ENCODE results near the gene CACNB4. TPM values are rescaled to one million over a fixed set of nuclear protein-coding genes. Genes with fewer than 3 reads are reported as not detected.

CACNB4 gene
- total RNA-seq, 2 donors from 2014 or later: 15.4 to 40.6 TPM

- TF ChIP-seq POLR2A (IDR thresholded peaks at IDR 0.05): no peak
- TF ChIP-seq, protein P1, sequence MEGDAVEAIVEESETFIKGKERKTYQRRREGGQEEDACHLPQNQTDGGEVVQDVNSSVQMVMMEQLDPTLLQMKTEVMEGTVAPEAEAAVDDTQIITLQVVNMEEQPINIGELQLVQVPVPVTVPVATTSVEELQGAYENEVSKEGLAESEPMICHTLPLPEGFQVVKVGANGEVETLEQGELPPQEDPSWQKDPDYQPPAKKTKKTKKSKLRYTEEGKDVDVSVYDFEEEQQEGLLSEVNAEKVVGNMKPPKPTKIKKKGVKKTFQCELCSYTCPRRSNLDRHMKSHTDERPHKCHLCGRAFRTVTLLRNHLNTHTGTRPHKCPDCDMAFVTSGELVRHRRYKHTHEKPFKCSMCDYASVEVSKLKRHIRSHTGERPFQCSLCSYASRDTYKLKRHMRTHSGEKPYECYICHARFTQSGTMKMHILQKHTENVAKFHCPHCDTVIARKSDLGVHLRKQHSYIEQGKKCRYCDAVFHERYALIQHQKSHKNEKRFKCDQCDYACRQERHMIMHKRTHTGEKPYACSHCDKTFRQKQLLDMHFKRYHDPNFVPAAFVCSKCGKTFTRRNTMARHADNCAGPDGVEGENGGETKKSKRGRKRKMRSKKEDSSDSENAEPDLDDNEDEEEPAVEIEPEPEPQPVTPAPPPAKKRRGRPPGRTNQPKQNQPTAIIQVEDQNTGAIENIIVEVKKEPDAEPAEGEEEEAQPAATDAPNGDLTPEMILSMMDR (IDR thresholded peaks at IDR 0.05): no peak
- TF ChIP-seq POLR2AphosphoS5 (IDR thresholded peaks at IDR 0.05): no peak
- no peak for DNase-seq (ENCODE audit: low spot score)
- WGBS: 51% methylated on average over 4 of the region's 4 CpGs
- Histone ChIP-seq H3K4me1 (replicated peaks) (no peaks in the 10 kb centered on the region), H3K27me3 (replicated peaks; ENCODE audit: insufficient read depth) (no peaks in the 10 kb centered on the region), H3K9me3 (no peaks in the 10 kb centered on the region), H3K4me3 (no peak overlapping the region), H3K27ac (no peak overlapping the region), H3K36me3 (no peaks in the 10 kb centered on the region)
- intact Hi-C loops (cut with DNase I): no loop called here
Observed at GRCh38 chr2:151849413-151850010, 249.3 kb downstream of the CACNB4 start.

DNA sequence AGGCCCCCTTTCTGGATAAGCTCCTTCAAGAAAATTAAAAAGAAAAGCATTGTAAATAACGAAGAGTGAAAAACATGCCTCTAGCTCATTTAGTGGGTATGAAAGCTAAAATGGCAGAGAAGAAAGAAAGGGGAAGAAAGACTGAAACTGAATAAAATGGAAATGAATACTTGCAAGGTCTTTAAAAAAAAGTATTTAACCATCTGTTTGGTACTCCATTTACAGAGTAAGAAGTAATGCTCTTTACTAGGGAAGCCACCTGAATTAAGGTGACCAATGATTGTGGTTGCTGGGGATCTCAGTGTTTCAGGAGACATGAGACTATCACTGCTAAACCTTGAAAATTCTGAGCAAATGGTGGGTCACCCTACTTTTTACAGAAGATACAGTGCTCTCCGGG is 253.0 kb downstream of the CACNB4 start:
- Histone ChIP-seq H3K27me3 (replicated peaks; ENCODE audit: insufficient read depth) (no peaks in the 10 kb centered on the region), H3K4me1 (replicated peaks) (no peaks in the 10 kb centered on the region), H3K4me3 (no peak overlapping the region), H3K36me3 (no peaks in the 10 kb centered on the region), H3K27ac (no peak overlapping the region), H3K9me3 (no peaks in the 10 kb centered on the region)
- 94% methylated on average over 2 of the region's 2 CpGs for WGBS
- intact Hi-C loops (cut with DNase I): no loop called here
- DNase-seq (ENCODE audit: low spot score): no peak
- TF ChIP-seq POLR2A (IDR thresholded peaks at IDR 0.05) (no peak), POLR2AphosphoS5 (IDR thresholded peaks at IDR 0.05) (no peak)
- TF ChIP-seq, protein P1 (IDR thresholded peaks at IDR 0.05): no peak

- intact Hi-C loops (cut with DNase I): no loop called here
- 82% methylated on average over 4 of the region's 4 CpGs for WGBS
- H3K27me3 ChIP-seq (replicated peaks; ENCODE audit: insufficient read depth): no peaks in the 10 kb centered on the region
- H3K36me3 ChIP-seq: no peaks in the 10 kb centered on the region
- no peaks in the 10 kb centered on the region for H3K4me1 ChIP-seq (replicated peaks)
- no peaks in the 10 kb centered on the region for H3K9me3 ChIP-seq
- H3K27ac ChIP-seq: no peak overlapping the region
- no peak for DNase-seq (ENCODE audit: low spot score)
- H3K4me3 ChIP-seq: no peak overlapping the region
- TF ChIP-seq POLR2AphosphoS5 (IDR thresholded peaks at IDR 0.05) (no peak), POLR2A (IDR thresholded peaks at IDR 0.05) (no peak)
- TF ChIP-seq, protein P1 (IDR thresholded peaks at IDR 0.05): no peak
Observed at GRCh38 chr2:151845481-151845880, 253.4 kb downstream of the CACNB4 start.

GRCh38 chr2:151844211-151844896 is 254.5 kb downstream of the CACNB4 start:
- Histone ChIP-seq H3K4me3 (no peak overlapping the region), H3K9me3 (no peaks in the 10 kb centered on the region), H3K4me1 (replicated peaks) (no peaks in the 10 kb centered on the region), H3K27ac (no peak overlapping the region), H3K36me3 (no peaks in the 10 kb centered on the region), H3K27me3 (replicated peaks; ENCODE audit: insufficient read depth) (no peaks in the 10 kb centered on the region)
- DNase-seq (ENCODE audit: low spot score): no peak
- TF ChIP-seq POLR2AphosphoS5 (IDR thresholded peaks at IDR 0.05) (no peak), POLR2A (IDR thresholded peaks at IDR 0.05) (no peak)
- TF ChIP-seq, protein P1 (IDR thresholded peaks at IDR 0.05): no peak
- intact Hi-C loops (cut with DNase I): no loop called here
- WGBS: 53% methylated on average over 6 of the region's 6 CpGs

- H3K4me3 ChIP-seq: no peak overlapping the region
- no peaks in the 10 kb centered on the region for H3K27me3 ChIP-seq (replicated peaks; ENCODE audit: insufficient read depth)
- H3K9me3 ChIP-seq: no peaks in the 10 kb centered on the region
- no peaks in the 10 kb centered on the region for H3K4me1 ChIP-seq (replicated peaks)
- 81% methylated on average over 1 of the region's 1 CpG for WGBS
- H3K27ac ChIP-seq: no peak overlapping the region
- intact Hi-C loops (cut with DNase I): no loop called here
- H3K36me3 ChIP-seq: no peaks in the 10 kb centered on the region
- TF ChIP-seq POLR2A (IDR thresholded peaks at IDR 0.05) (no peak), POLR2AphosphoS5 (IDR thresholded peaks at IDR 0.05) (no peak)
- TF ChIP-seq, protein P1 (IDR thresholded peaks at IDR 0.05): no peak
- no peak for DNase-seq (ENCODE audit: low spot score)
Observed at GRCh38 chr2:151843691-151844061, 255.2 kb downstream of the CACNB4 start.

All from prostate gland (tissue), 2 donors.